Jurkat, Clone E6-1 (cell line): ENCODE results near the gene TBX1. TPM values are rescaled to one million over a fixed set of nuclear protein-coding genes. Genes with fewer than 3 reads are reported as not detected.
A peak's percentile ranks its signal among the peaks of the same experiment; 100 is the strongest.

Source experiments
- DNase-seq: peaks from one replicate; pipeline ENCODE4 v3.0.0-alpha.2; 2011; ENCODE audit warnings: low read depth, low spot score
- H3K4me3 ChIP-seq: 2 replicates; pipeline ENCODE4 v1.5.1; 2011; ENCODE audit warnings: mild to moderate bottlenecking, low read length, control low read depth, moderate library complexity
- polyA plus RNA-seq: library from polyadenylated mRNA; unstranded; fragments of >200 nt; gene quantifications from one replicate; pipeline ENCODE4 v1.2.1, GENCODE V29; 2012; ENCODE audit warnings: missing spikeins; ENCODE audit not compliant: insufficient read length, insufficient read depth

TBX1 gene
- 9.1 TPM for polyA plus RNA-seq

GRCh38 chr22:19760058-19760950 is at the start of gene TBX1:
Gene TBX1 (plus strand): TSS chr22:19760778. CDS start chr22:19760844, 66 bp downstream.
- DNase-seq = no peak
- no peak within 1 kb of the TSS for H3K4me3 ChIP-seq

GRCh38 chr22:19713245-19713644 is 47.3 kb upstream of the TBX1 start:
- DNase-seq = no peak
- no peak overlapping the region for H3K4me3 ChIP-seq

GRCh38 chr22:19713650-19714311 is 46.8 kb upstream of the TBX1 start:
- no peak overlapping the region for H3K4me3 ChIP-seq
- DNase-seq = no peak

- peak within 1 kb of the TSS; percentile 63 for H3K4me3 ChIP-seq
Observed at GRCh38 chr22:19714312-19715187, 46.0 kb upstream of the TBX1 start, which contains the start of gene SEPTIN5. Gene SEPTIN5 (plus strand): TSS chr22:19714503. CDS start chr22:19714589, 86 bp downstream.

GRCh38 chr22:19715188-19715930 is 45.2 kb upstream of the TBX1 start:
- no peak for DNase-seq
- H3K4me3 ChIP-seq = peak overlapping the region; percentile 63

More at GRCh38 chr22:19714312-19715187, 46.0 kb upstream of the TBX1 start, which contains the start of gene SEPTIN5:
- DNase-seq = no peak

- no peak for DNase-seq
- no peak overlapping the region for H3K4me3 ChIP-seq
Observed at GRCh38 chr22:19716041-19716828, 44.3 kb upstream of the TBX1 start.

GRCh38 chr22:19716829-19717105 is 43.8 kb upstream of the TBX1 start:
- no peak for DNase-seq
- no peak overlapping the region for H3K4me3 ChIP-seq

- DNase-seq = no peak
- H3K4me3 ChIP-seq = no peak overlapping the region
Observed at GRCh38 chr22:19717181-19717580, 43.4 kb upstream of the TBX1 start.

- DNase-seq = peak; percentile 47
- H3K4me3 ChIP-seq = peak overlapping the region; percentile 55
Observed at GRCh38 chr22:19717691-19718455, 42.7 kb upstream of the TBX1 start.

- no peak for DNase-seq
- peak overlapping the region; percentile 55 for H3K4me3 ChIP-seq
Observed at GRCh38 chr22:19718456-19719049, 42.0 kb upstream of the TBX1 start.

- DNase-seq = no peak
- H3K4me3 ChIP-seq = peak overlapping the region; percentile 55
Observed at GRCh38 chr22:19719050-19719482, 41.5 kb upstream of the TBX1 start.

- no peak for DNase-seq
- H3K4me3 ChIP-seq = no peak overlapping the region
Observed at GRCh38 chr22:19719488-19720021, 41.0 kb upstream of the TBX1 start.

- no peak for DNase-seq
- no peak overlapping the region for H3K4me3 ChIP-seq
Observed at GRCh38 chr22:19720150-19720827, 40.3 kb upstream of the TBX1 start.

GRCh38 chr22:19720999-19721329 is 39.6 kb upstream of the TBX1 start:
- no peak for DNase-seq
- H3K4me3 ChIP-seq = no peak overlapping the region

- no peak for DNase-seq
- no peak overlapping the region for H3K4me3 ChIP-seq
Observed at GRCh38 chr22:19721330-19722177, 39.0 kb upstream of the TBX1 start.
